ENCODE results near the gene GAL3ST1. TPM values are rescaled to one million over a fixed set of nuclear protein-coding genes. Genes with fewer than 3 reads are reported as not detected.
A peak's percentile ranks its signal among the peaks of the same experiment; 100 is the strongest.

GAL3ST1 gene
- polyA plus RNA-seq, 1 experiment: not detected

GRCh38 chr22:30580896-30581295 lies 6.4 kb upstream of the GAL3ST1 start:
- Histone ChIP-seq H3K4me3 (ENCODE audit: low read depth, low read length) (no peak overlapping the region), H3K36me3 (ENCODE audit: control insufficient read depth, insufficient read depth, low read length) (peaks cover 71% of the 10 kb centered on the region), H3K27me3 (ENCODE audit: control insufficient read depth, insufficient read depth, low read length) (no peaks in the 10 kb centered on the region)
- no peak for DNase-seq (ENCODE audit: low read depth)
- ChIA-PET CTCF (no interaction called here), POLR2A (no interaction called here)
- TF ChIP-seq CTCF (IDR thresholded peaks at IDR 0.05; ENCODE audit: insufficient read depth, low read depth, low read length): no peak

- no peak for DNase-seq (ENCODE audit: low read depth)
- ChIA-PET POLR2A (no interaction called here), CTCF (no interaction called here)
- H3K4me3 ChIP-seq (ENCODE audit: low read depth, low read length): no peak overlapping the region
- peaks cover 56% of the 10 kb centered on the region for H3K36me3 ChIP-seq (ENCODE audit: control insufficient read depth, insufficient read depth, low read length)
- H3K27me3 ChIP-seq (ENCODE audit: control insufficient read depth, insufficient read depth, low read length): no peaks in the 10 kb centered on the region
- TF ChIP-seq CTCF (IDR thresholded peaks at IDR 0.05; ENCODE audit: insufficient read depth, low read depth, low read length): no peak
Observed at GRCh38 chr22:30578481-30578880, 4.0 kb upstream of the GAL3ST1 start.

GRCh38 chr22:30575859-30576258 lies 1.4 kb upstream of the GAL3ST1 start:
- TF ChIP-seq CTCF (IDR thresholded peaks at IDR 0.05; ENCODE audit: insufficient read depth, low read depth, low read length): no peak
- Histone ChIP-seq H3K27me3 (ENCODE audit: control insufficient read depth, insufficient read depth, low read length) (no peaks in the 10 kb centered on the region; the same call in 1 of the 2 replicates), H3K36me3 (ENCODE audit: control insufficient read depth, insufficient read depth, low read length) (peaks cover 35% of the 10 kb centered on the region), H3K4me3 (ENCODE audit: low read depth, low read length) (no peak overlapping the region)
- DNase-seq (ENCODE audit: low read depth): no peak
- ChIA-PET POLR2A (no interaction called here), CTCF (no interaction called here)

- H3K4me3 ChIP-seq (ENCODE audit: low read depth, low read length): no peak overlapping the region
- POLR2A ChIA-PET: no interaction called here
- DNase-seq (ENCODE audit: low read depth): no peak
- 0 out of 2 replicates have a peak, but pooled peaks have one; percentile 8 for TF ChIP-seq CTCF (IDR thresholded peaks at IDR 0.05; ENCODE audit: insufficient read depth, low read depth, low read length)
- CTCF ChIA-PET: no interaction called here
- peaks cover 29% of the 10 kb centered on the region for H3K36me3 ChIP-seq (ENCODE audit: control insufficient read depth, insufficient read depth, low read length)
- peaks cover 2% of the 10 kb centered on the region; the same call in 1 of the 2 replicates for H3K27me3 ChIP-seq (ENCODE audit: control insufficient read depth, insufficient read depth, low read length)
Observed at GRCh38 chr22:30574997-30575671, 669 bp upstream of the GAL3ST1 start.

GRCh38 chr22:30573594-30574094 lies 821 bp downstream of the GAL3ST1 start:
- ChIA-PET CTCF (no interaction called here), POLR2A (no interaction called here)
- H3K4me3 ChIP-seq (ENCODE audit: low read depth, low read length): no peak overlapping the region
- no peak for TF ChIP-seq CTCF (IDR thresholded peaks at IDR 0.05; ENCODE audit: insufficient read depth, low read depth, low read length)
- H3K36me3 ChIP-seq (ENCODE audit: control insufficient read depth, insufficient read depth, low read length): peaks cover 16% of the 10 kb centered on the region
- no peak for DNase-seq (ENCODE audit: low read depth)
- peaks cover 10% of the 10 kb centered on the region for H3K27me3 ChIP-seq (ENCODE audit: control insufficient read depth, insufficient read depth, low read length)
